HepG2 (cell line): ENCODE results near the gene TERC. TPM values are rescaled to one million over a fixed set of nuclear protein-coding genes. Genes with fewer than 3 reads are reported as not detected.

ENCODE experiments used
- ATAC-seq: fragments of 200-7000 bp; cut with Tn5 transposase; 3 replicates; pipeline ENCODE4 v1.9.1; 2020; ENCODE audit warnings: mild to moderate bottlenecking, moderate library complexity
- BruUV-seq: library from RNA; stranded (reverse); fragments of 400-500 nt; replicated peaks from 2 replicates; lab custom pipeline; 2021; lab: Mats Ljungman, UMichigan
- CTCF ChIA-PET: fragments of 300-600 bp; formaldehyde crosslinking; extraction: SDS; loops from one replicate; lab custom pipeline; 2021; ENCODE audit warnings: low total read pairs, inconsistent platforms, low intra/inter-chr PET ratio; lab: Yijun Ruan, JAX
- POLR2A ChIA-PET: fragments of 350-600 bp; sonication (Branson Sonifier 250); formaldehyde crosslinking; loops from one replicate; lab custom pipeline; 2020; ENCODE audit warnings: antibody characterized with exemption, inconsistent platforms; lab: Yijun Ruan, JAX
- DNase-seq: peaks from one replicate; pipeline ENCODE4 v3.0.0-alpha.2; 2015; ENCODE audit warnings: low spot score
- FAIRE-seq: peaks from 3 replicates; lab custom pipeline; 2011; peaks lifted over from hg19 to GRCh38; lab: Jason Lieb, UNC
- H2AFZ ChIP-seq: one replicate; pipeline ENCODE4 v1.6.1; 2011; ENCODE audit warnings: low read length, inconsistent platforms
- H3K27ac ChIP-seq: fragments of 300-600 bp; 3 replicates; pipeline ENCODE4 v1.8.0; 2011; ENCODE audit warnings: mixed run types, mild to moderate bottlenecking, mixed read lengths, low read length, inconsistent platforms; ENCODE audit not compliant: insufficient read depth; ENCODE audit errors: extremely low read length
- H3K27me3 ChIP-seq, 2 experiments: fragments of 200-600 bp in 1 of 2; 2 replicates in 1 of 2; 3 replicates in 1 of 2; pipeline versions ENCODE4 v1.6.0 to v1.8.0; 2011; ENCODE audit warnings: low read length in 2 of 2, mild to moderate bottlenecking in 2 of 2, moderate library complexity in 2 of 2, inconsistent platforms in 1 of 2; ENCODE audit not compliant: insufficient read depth in 2 of 2, control insufficient read depth in 1 of 2
- H3K36me3 ChIP-seq, 2 experiments: fragments of 200-600 bp in 1 of 2; replicated peaks in 1 of 2; 2 replicates in 1 of 2; 3 replicates in 1 of 2; pipeline versions ENCODE4 v1.5.1 to v1.8.0; 2011; ENCODE audit warnings: low read length in 2 of 2, inconsistent platforms in 1 of 2; ENCODE audit not compliant: insufficient read depth in 2 of 2, control insufficient read depth in 1 of 2
- H3K4me1 ChIP-seq: 2 replicates; pipeline ENCODE4 v1.5.1; 2012; ENCODE audit warnings: low read length, inconsistent platforms; ENCODE audit not compliant: insufficient read depth
- H3K4me2 ChIP-seq: 2 replicates; pipeline ENCODE4 v1.6.0; 2011; ENCODE audit warnings: low read depth, low read length, inconsistent platforms
- H3K4me3 ChIP-seq, 3 experiments: fragments of 200-600 bp in 1 of 3; sonication (generic), shearing (Covaris generic) in 1 of 3; replicated peaks in 1 of 3; 2 replicates each; pipeline ENCODE4 v1.5.1; 2011 to 2016; ENCODE audit warnings: low read length in 3 of 3, inconsistent platforms in 2 of 3, low read depth in 2 of 3, mild to moderate bottlenecking in 2 of 3, control low read depth in 1 of 3, mixed read lengths in 1 of 3; ENCODE audit not compliant: insufficient read depth in 1 of 3
- H3K79me2 ChIP-seq: one replicate; pipeline ENCODE4 v1.6.1; 2011; ENCODE audit warnings: low read length, inconsistent platforms; ENCODE audit not compliant: insufficient read depth
- H3K9ac ChIP-seq: 2 replicates; pipeline ENCODE4 v1.6.0; 2011; ENCODE audit warnings: mild to moderate bottlenecking, low read depth, low read length, inconsistent platforms; ENCODE audit not compliant: insufficient read depth
- H3K9me3 ChIP-seq: 2 replicates; pipeline ENCODE4 v1.5.1; 2012; ENCODE audit warnings: mild to moderate bottlenecking, low read length
- H4K20me1 ChIP-seq: 2 replicates; pipeline ENCODE4 v1.6.0; 2011; ENCODE audit warnings: inconsistent platforms, mild to moderate bottlenecking, low read length, moderate library complexity; ENCODE audit not compliant: insufficient read depth
- BCL6 ChIP-seq: IDR thresholded peaks from 2 replicates; pipeline ENCODE4 v1.6.1; 2016; ENCODE audit warnings: missing genetic modification reagents, missing compliant biosample characterization
- CHD4 ChIP-seq: fragments of 200-600 bp; sonication (generic); IDR thresholded peaks from 2 replicates; pipeline ENCODE4 v1.7.0; 2017; ENCODE audit warnings: mild to moderate bottlenecking, low read length, borderline replicate concordance
- FOXP4 ChIP-seq: sonication (generic); formaldehyde crosslinking; IDR thresholded peaks from 2 replicates; pipeline ENCODE4 v1.4.0; 2020; ENCODE audit warnings: missing genetic modification reagents
- SUZ12 ChIP-seq: fragments of 150-350 bp; IDR thresholded peaks from 2 replicates; pipeline ENCODE4 v1.6.1; 2014; ENCODE audit warnings: low read depth, low read length
- ZGPAT ChIP-seq: IDR thresholded peaks from 2 replicates; pipeline ENCODE4 v1.6.1; 2016; ENCODE audit warnings: mild to moderate bottlenecking
- ZNF225 ChIP-seq: sonication (generic); formaldehyde crosslinking; IDR thresholded peaks from 2 replicates; pipeline ENCODE4 v1.4.0; 2020; ENCODE audit warnings: mild to moderate bottlenecking, missing genetic modification reagents
- ZNF691 ChIP-seq: sonication (generic); formaldehyde crosslinking; IDR thresholded peaks from 2 replicates; pipeline ENCODE4 v1.4.0; 2020; ENCODE audit warnings: missing genetic modification reagents, low read depth, mild to moderate bottlenecking, borderline replicate concordance
- ZNF850 ChIP-seq: sonication (generic); formaldehyde crosslinking; conservative IDR thresholded peaks from 2 replicates; pipeline ENCODE4 v1.9.0; 2021; ENCODE audit warnings: mild to moderate bottlenecking, missing genetic modification reagents
- WGBS: methylation state at CpG from one replicate; pipeline ENCODE4 v1.1.6; 2017; ENCODE audit warnings: low lambda C conversion rate; 5-methylcytosine and 5-hydroxymethylcytosine counted together
- in situ Hi-C: cut with HindIII; loops from 2 replicates; pipeline ENCODE4 v1.10.0; 2017; ENCODE audit warnings: low pct_unique_long_range_greater_than_20kb; ENCODE audit not compliant: extremely low pct_ligation_motif_present
- intact Hi-C: fragments of 100-400 bp; cut with micrococcal nuclease; formaldehyde crosslinking; loops from one replicate; pipeline ENCODE4 v1.10.0; 2022; ENCODE audit not compliant: unreplicated experiment
- polyA plus RNA-seq, 8 experiments: library from polyadenylated mRNA; depleted of rRNA in 3 of 8; stranded (reverse) in 7 of 8; unstranded in 1 of 8; fragments of >200 nt; fragmentation: Illumina TruSeq in 4 of 8; extraction: Trizol in 4 of 8; gene quantifications; 2 replicates each; pipeline versions ENCODE4 v1.2.1 to v1.2.3, GENCODE V29; 2011 to 2016; ENCODE audit warnings: low read depth in 4 of 8, missing spikeins in 1 of 8, mixed read lengths in 1 of 8; ENCODE audit not compliant: insufficient read depth in 1 of 8
- total RNA-seq, 5 experiments: library from RNA; depleted of rRNA; stranded (reverse); fragments of >200 nt; fragmentation: Illumina TruSeq; extraction: Trizol; gene quantifications; 2 replicates each; pipeline ENCODE4 v1.2.3, GENCODE V29; 2016; ENCODE audit warnings: low read depth in 1 of 5

TERC gene
- total and polyA plus RNA-seq, 2 of the 13 experiments (the other 11 are each of a cell fraction or from before 2014, with no cell fraction given) = 1.3 to 74.6 TPM

GRCh38 chr3:169751875-169752274 lies 13.0 kb downstream of the TERC start:
- TF ChIP-seq ZGPAT (CRISPR knock-in tag) = no peak
- no peak for TF ChIP-seq ZNF691 (CRISPR knock-in tag)
- TF ChIP-seq ZNF850 (CRISPR knock-in tag) = no peak
- no peak for TF ChIP-seq FOXP4
- TF ChIP-seq CHD4 = no peak
- TF ChIP-seq BCL6 (CRISPR knock-in tag) = no peak
- no peak for TF ChIP-seq ZNF225 (CRISPR knock-in tag)
- TF ChIP-seq SUZ12 = no peak
- no peak for FAIRE-seq

More at GRCh38 chr3:169751875-169752274, 13.0 kb downstream of the TERC start:
- Histone ChIP-seq H3K9me3 (no peaks in the 10 kb centered on the region), H3K4me2 (no peak overlapping the region), H3K4me3 (no peak overlapping the region), H3K4me1 (peaks cover 23% of the 10 kb centered on the region), H3K27ac (no peak overlapping the region), H3K27me3 (no peaks in the 10 kb centered on the region; a peak in 1 of 5 replicates), H4K20me1 (no peaks in the 10 kb centered on the region), H2AFZ (no peak overlapping the region), H3K36me3 (no peaks in the 10 kb centered on the region), H3K9ac (no peak overlapping the region), H3K79me2 (no peaks in the 10 kb centered on the region)
- DNase-seq (no peak), ATAC-seq (no peak)
- ChIA-PET POLR2A (no interaction called here), CTCF (no interaction called here)
- in situ Hi-C loops (no loop called here), intact Hi-C loops (no loop called here)
- WGBS = 36% methylated on average over 2 of the region's 2 CpGs
- BruUV-seq = no TSS peak
